ENCODE results near the gene DDIAS. TPM values are rescaled to one million over a fixed set of nuclear protein-coding genes. Genes with fewer than 3 reads are reported as not detected.

Gene DDIAS
- total RNA-seq, 1 experiment from 2014 or later = 12.4 TPM

- Histone ChIP-seq H3K9me2 (ENCODE audit: insufficient read depth) (no peaks in the 10 kb centered on the region), H3K9me3 (ENCODE audit: insufficient read depth, low read depth) (no peaks in the 10 kb centered on the region), H3K36me3 (ENCODE audit: low read depth) (no peaks in the 10 kb centered on the region), H3K27me3 (ENCODE audit: insufficient read depth, low read depth) (no peaks in the 10 kb centered on the region), H4K20me1 (ENCODE audit: insufficient read depth) (no peaks in the 10 kb centered on the region), H3K4me1 (replicated peaks; ENCODE audit: insufficient read depth) (peaks cover 9% of the 10 kb centered on the region), H3K4me2 (no peak overlapping the region), H3F3A (ENCODE audit: insufficient read depth, low read depth) (0 out of 2 replicates have a peak, but pooled peaks cover 5% of the 10 kb centered on the region), H2AFZ (no peak overlapping the region), H3K27ac (no peak overlapping the region), H3K79me2 (ENCODE audit: low read depth) (peaks cover 33% of the 10 kb centered on the region), H3K4me3 (no peak overlapping the region)
- peak in 1 of 2 experiments; percentile 19 for DNase-seq
- ChIA-PET CTCF (no interaction called here), POLR2A (ENCODE audit: unreplicated experiment) (interaction anchor here (0.7 kb wide), 1 partner anchor 825 kb away, joined by 7 read pairs; no protein-coding TSS in a partner anchor)
- TF ChIP-seq, protein P1, sequence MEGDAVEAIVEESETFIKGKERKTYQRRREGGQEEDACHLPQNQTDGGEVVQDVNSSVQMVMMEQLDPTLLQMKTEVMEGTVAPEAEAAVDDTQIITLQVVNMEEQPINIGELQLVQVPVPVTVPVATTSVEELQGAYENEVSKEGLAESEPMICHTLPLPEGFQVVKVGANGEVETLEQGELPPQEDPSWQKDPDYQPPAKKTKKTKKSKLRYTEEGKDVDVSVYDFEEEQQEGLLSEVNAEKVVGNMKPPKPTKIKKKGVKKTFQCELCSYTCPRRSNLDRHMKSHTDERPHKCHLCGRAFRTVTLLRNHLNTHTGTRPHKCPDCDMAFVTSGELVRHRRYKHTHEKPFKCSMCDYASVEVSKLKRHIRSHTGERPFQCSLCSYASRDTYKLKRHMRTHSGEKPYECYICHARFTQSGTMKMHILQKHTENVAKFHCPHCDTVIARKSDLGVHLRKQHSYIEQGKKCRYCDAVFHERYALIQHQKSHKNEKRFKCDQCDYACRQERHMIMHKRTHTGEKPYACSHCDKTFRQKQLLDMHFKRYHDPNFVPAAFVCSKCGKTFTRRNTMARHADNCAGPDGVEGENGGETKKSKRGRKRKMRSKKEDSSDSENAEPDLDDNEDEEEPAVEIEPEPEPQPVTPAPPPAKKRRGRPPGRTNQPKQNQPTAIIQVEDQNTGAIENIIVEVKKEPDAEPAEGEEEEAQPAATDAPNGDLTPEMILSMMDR (conservative IDR thresholded peaks at IDR 0.05) = no peak
- TF ChIP-seq EZH2 (IDR thresholded peaks at IDR 0.05; ENCODE audit: low read depth) = no peak
- intact Hi-C loops (cut with micrococcal nuclease; ENCODE audit: unreplicated experiment) = loop anchor here (1.0 kb wide), 2 partner anchors 343 to 913 kb away; no protein-coding TSS in a partner anchor
- BruUV-seq (replicated peaks) = no TSS peak
Measured at GRCh38 chr11:82906931-82907330, 5.4 kb downstream of the DDIAS start.

DNA sequence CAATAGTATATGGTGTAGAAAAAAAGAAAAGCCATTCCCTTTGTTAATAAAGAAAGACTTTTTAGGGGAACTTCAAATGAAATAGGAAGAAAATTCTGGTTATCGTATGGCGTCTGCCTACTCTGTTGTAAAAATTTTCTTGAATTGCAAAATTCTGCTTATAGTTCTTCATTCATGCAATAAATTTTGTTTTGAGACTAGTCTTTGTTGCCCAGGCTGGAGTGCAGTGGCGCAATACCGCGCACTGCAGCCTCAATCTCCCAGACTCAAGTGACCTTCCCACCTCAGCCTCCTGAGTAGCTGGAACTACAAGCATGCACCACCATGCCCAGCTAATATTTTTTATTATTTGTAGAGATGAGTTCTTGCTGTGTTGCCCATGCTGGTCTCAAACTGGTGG is 5.8 kb downstream of the DDIAS start:
- no peak for DNase-seq
- TF ChIP-seq, protein P1 (conservative IDR thresholded peaks at IDR 0.05) = no peak
- no peak for TF ChIP-seq EZH2 (IDR thresholded peaks at IDR 0.05; ENCODE audit: low read depth)
- Histone ChIP-seq H3K4me1 (replicated peaks; ENCODE audit: insufficient read depth) (peaks cover 8% of the 10 kb centered on the region), H3F3A (ENCODE audit: insufficient read depth, low read depth) (0 out of 2 replicates have a peak, but pooled peaks cover 5% of the 10 kb centered on the region), H3K9me2 (ENCODE audit: insufficient read depth) (no peaks in the 10 kb centered on the region), H4K20me1 (ENCODE audit: insufficient read depth) (no peaks in the 10 kb centered on the region), H3K36me3 (ENCODE audit: low read depth) (no peaks in the 10 kb centered on the region), H3K79me2 (ENCODE audit: low read depth) (peaks cover 28% of the 10 kb centered on the region), H3K4me3 (no peak overlapping the region), H2AFZ (no peak overlapping the region), H3K27me3 (ENCODE audit: insufficient read depth, low read depth) (no peaks in the 10 kb centered on the region), H3K4me2 (no peak overlapping the region), H3K9me3 (ENCODE audit: insufficient read depth, low read depth) (no peaks in the 10 kb centered on the region), H3K27ac (no peak overlapping the region)
- ChIA-PET CTCF (no interaction called here), POLR2A (ENCODE audit: unreplicated experiment) (interaction anchor here (0.7 kb wide), 1 partner anchor 825 kb away, joined by 7 read pairs; no protein-coding TSS in a partner anchor)
- intact Hi-C loops (cut with micrococcal nuclease; ENCODE audit: unreplicated experiment) = no loop called here
- BruUV-seq (replicated peaks) = no TSS peak

- peak in 1 of 2 experiments; percentile 16 for DNase-seq
- CTCF ChIA-PET = no interaction called here
Measured at GRCh38 chr11:82908311-82908710, 6.8 kb downstream of the DDIAS start.

More at GRCh38 chr11:82908311-82908710, 6.8 kb downstream of the DDIAS start:
- no peaks in the 10 kb centered on the region for H3K4me1 ChIP-seq (replicated peaks; ENCODE audit: insufficient read depth)
- H2AFZ ChIP-seq = no peak overlapping the region
- no peaks in the 10 kb centered on the region for H3K9me3 ChIP-seq (ENCODE audit: insufficient read depth, low read depth)
- TF ChIP-seq, protein P1 (conservative IDR thresholded peaks at IDR 0.05) = no peak
- TF ChIP-seq EZH2 (IDR thresholded peaks at IDR 0.05; ENCODE audit: low read depth) = no peak
- no peaks in the 10 kb centered on the region for H3K36me3 ChIP-seq (ENCODE audit: low read depth)
- POLR2A ChIA-PET (ENCODE audit: unreplicated experiment) = no interaction called here
- H3K79me2 ChIP-seq (ENCODE audit: low read depth) = peaks cover 19% of the 10 kb centered on the region; the same call in 1 of the 2 replicates
- H3K4me3 ChIP-seq = no peak overlapping the region
- no peak overlapping the region for H3K27ac ChIP-seq
- intact Hi-C loops (cut with micrococcal nuclease; ENCODE audit: unreplicated experiment) = no loop called here
- H3F3A ChIP-seq (ENCODE audit: insufficient read depth, low read depth) = 0 out of 2 replicates have a peak, but pooled peaks cover 5% of the 10 kb centered on the region
- H4K20me1 ChIP-seq (ENCODE audit: insufficient read depth) = no peaks in the 10 kb centered on the region
- BruUV-seq (replicated peaks) = no TSS peak
- no peaks in the 10 kb centered on the region for H3K27me3 ChIP-seq (ENCODE audit: insufficient read depth, low read depth)
- H3K4me2 ChIP-seq = no peak overlapping the region
- H3K9me2 ChIP-seq (ENCODE audit: insufficient read depth) = no peaks in the 10 kb centered on the region

All from PC-9 (cell line).